Measurements from ENCODE around the gene CUEDC2.
A peak's percentile ranks its signal among the peaks of the same experiment; 100 is the strongest.
"Not testable (repeated sequence)": the region's sequence is repeated elsewhere in the genome, so short reads cannot be mapped to it uniquely, and the experiment has no call there.

The CUEDC2 gene

DNA sequence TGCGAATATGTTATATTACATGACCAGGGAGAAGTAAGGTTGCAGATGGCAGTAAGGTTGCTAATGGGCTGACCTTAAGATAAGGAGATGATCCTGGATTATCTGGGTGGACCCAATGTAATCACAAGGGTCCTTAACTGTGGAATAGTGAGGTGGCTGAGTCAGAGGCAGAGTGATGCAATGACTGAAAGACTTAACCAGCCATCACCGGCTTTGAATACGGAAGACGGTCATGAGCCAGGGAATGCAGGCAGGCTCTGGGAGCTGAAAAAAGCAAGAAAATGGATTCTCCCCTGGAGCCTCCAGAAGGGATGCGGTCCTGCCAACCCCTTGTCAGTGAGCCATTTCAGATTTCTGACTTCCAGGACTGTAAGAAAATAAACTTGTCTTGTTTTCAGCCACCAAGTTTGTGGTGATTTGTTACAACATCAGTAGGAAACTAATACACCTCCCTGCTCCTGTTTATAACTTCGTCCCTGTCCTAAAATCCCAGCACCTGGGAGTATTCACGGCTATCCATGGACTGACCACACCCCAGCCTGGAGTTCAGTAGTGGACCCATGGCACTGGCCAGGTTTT is 23.6 kb upstream of the CUEDC2 start:
- DNase-seq (ENCODE audit: low read depth, low spot score): no peak
- peak overlapping the region; percentile 76 for H3K27ac ChIP-seq

DNA sequence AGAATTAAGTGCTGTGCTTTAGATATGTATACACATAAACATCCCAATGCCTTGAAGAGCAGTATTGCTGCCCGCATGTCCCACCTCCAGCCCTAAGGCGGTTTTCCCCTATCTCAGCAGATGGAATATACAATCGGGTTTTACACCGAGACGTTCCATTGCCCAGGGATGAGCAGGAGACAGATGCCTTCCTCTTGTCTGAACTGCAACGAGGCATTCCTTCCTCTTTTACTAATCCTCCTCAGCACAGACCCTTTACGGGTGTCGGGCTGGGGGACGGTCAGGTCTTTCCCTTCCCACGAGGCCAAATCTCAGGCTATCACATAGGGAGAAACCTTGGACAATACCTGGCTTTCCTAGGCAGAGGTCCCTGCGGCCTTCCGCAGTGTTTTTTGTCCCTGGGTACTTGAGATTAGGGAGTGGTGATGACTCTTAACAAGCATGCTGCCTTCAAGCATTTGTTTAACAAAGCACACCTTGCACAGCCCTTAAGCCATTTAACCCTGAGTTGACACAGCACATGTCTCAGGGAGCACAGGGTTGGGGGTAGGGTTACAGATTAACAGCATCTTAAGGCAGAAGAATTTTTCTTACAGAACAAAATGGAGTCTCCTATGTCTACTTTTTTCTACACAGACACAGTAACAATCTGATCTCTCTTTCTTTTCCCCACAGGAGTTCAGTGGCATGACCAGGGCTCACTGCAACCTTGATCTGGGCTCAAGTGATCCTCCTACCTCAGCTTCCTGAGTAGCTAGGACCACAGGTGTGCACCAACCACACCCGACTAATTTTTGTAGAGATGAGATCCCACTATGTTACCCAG is 22.5 kb upstream of the CUEDC2 start:
- DNase-seq (ENCODE audit: low read depth, low spot score): not testable (repeated sequence)
- H3K27ac ChIP-seq: peak overlapping the region; percentile 76

DNA sequence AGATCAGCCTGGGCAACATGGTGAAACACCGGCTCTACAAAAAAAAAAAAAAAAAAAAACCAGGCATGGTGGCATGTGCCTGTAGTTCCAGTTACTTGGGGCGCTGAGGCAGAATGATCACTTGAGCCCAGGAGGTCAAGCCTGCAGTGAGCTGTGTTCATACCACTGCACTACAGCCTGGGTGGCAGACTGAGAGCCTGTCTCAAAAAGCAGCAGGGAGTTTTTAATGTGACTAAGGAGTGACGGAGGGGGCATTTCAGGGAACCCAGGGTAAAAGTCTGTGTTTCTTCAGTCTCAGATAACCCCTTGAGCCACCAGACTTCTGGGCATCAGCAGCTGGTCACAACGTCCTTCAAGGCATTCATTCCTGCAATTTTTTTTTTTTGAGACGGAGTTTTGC is 21.1 kb upstream of the CUEDC2 start:
- peak overlapping the region; percentile 76 for H3K27ac ChIP-seq
- no peak for DNase-seq (ENCODE audit: low read depth, low spot score)

DNA sequence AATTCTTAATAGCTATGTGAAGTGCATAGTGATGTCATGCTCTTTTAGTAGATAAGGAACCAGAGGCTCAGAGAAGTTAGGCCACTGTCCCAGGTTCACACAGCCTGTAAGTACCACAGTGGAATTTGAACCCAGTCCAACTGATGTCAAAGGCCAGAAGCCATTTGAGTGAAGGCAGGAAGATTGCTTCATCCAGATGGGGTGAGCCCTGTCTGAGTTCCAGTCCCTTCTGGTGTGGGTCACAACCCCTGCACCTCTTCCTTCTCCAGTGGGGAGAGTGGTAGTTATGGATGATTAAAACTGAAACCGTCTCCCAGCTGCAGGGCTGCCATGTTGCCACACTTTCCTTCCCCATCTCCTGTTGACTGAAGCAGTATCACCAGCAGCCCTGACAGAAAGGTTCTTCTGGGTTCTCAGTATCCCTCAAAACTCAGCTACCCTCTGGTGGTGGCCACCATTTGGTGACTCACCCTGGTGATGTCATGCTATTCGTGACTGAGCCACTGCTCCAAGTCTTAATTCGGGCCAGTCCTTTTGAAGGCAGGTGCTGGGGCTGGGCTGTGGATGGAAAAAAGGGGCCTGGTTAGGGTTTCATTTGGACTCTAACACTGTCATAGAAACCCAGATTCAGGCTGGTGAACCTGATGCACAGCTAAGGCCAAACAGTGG is 20.4 kb upstream of the CUEDC2 start:
- H3K27ac ChIP-seq: peak overlapping the region; percentile 76
- DNase-seq (ENCODE audit: low read depth, low spot score): no peak

DNA sequence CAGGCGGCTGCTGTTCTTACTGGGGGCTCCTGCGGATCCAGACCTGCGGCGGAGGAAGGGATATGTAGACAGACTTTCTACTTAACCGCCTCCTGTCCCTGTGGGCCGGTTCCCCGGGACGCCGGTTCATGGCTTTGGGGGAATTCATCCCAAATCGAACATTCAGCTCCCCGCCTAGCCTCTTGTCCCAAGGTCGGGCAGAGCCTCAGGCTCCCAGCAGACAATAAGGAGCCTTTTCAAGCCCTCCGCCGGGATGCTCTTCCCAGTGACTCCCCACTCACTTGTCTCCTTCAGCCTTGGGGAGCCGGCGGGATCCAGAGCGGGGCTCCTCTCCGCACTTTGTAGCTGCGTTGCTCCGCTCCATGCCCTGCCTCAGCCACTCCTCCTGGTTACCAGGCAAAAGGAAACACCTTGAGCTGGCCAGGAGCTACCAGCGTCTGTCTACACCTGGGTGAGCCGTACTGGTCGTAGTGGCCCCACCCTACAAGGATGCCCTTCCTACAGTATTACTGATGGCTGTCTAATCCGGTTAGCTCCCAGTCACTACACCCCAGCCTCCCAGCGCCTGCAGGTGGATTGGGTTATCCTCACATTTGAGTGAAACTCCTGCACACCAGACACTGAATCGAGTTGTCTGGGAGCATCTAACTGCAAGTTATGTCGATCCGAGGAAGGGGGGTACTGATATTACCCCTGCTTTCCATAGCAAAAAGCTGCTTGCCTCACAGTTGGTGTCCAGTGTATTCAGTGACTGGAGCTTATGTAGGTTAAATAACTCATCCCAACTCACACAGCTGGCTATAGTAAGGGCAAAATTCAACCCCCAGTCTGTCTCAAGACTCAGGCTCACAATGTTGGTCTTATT is 19.0 kb upstream of the CUEDC2 start, which contains the start of gene C10orf95:
Gene C10orf95 (minus strand): TSS at position 439 of the 865 bp plus-strand sequence. CDS start 450 bp downstream, outside the sequence.
- H3K27ac ChIP-seq: peak within 1 kb of the TSS; percentile 82
- no peak for DNase-seq (ENCODE audit: low read depth, low spot score)

DNA sequence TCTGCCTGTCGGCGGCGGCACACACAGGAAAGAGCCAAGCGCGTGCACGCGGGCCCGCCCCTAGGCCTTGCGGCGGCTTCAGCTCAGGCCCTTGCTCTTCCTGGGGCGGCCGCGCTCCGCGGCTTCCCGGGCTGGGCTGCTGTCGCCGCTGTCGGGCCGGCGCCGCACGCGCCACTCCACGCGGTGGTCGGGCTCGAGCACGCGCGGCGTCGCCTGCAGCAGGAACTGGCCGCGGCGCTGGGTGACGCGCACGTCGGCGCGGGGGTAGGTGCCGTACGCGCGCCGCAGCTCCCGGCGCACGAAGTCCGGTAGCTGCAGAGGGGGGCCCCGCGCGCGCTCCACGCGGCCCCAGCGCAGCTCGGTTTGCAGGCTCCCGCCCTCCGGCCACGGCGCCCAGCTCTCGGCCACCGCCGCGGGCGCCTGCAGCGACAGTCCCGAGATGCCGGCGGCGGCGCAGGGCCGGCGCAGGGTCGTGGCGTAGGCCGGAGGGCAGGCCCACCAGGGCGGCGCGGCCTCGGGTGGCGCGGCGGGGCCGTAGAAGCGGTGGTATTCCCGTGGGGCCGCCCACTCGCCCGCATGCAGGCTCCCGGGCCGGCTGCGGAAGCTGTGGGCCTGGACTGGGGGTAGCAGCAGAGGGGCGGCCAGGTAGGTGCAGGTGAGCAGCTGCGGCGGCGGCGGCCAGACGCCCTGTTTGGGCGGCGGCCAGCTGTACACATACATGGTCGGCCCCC is 18.2 kb upstream of the CUEDC2 start:
- peak overlapping the region; percentile 82 for H3K27ac ChIP-seq
- DNase-seq (ENCODE audit: low read depth, low spot score): peak; percentile 44

DNA sequence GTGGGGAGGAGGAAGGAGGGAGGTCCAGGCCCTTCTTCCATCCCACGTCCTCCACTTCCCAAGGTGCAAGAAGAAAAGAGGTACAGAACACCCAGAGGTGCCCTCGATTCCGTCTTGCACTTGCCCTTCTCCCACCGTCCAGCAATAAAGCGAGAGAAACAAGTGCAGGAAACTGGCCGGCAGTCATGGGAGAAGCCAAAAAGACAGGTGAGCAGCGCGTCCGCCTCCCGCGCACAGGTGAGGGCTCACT is 17.7 kb upstream of the CUEDC2 start:
- peak overlapping the region; percentile 82 for H3K27ac ChIP-seq
- DNase-seq (ENCODE audit: low read depth, low spot score): no peak

DNA sequence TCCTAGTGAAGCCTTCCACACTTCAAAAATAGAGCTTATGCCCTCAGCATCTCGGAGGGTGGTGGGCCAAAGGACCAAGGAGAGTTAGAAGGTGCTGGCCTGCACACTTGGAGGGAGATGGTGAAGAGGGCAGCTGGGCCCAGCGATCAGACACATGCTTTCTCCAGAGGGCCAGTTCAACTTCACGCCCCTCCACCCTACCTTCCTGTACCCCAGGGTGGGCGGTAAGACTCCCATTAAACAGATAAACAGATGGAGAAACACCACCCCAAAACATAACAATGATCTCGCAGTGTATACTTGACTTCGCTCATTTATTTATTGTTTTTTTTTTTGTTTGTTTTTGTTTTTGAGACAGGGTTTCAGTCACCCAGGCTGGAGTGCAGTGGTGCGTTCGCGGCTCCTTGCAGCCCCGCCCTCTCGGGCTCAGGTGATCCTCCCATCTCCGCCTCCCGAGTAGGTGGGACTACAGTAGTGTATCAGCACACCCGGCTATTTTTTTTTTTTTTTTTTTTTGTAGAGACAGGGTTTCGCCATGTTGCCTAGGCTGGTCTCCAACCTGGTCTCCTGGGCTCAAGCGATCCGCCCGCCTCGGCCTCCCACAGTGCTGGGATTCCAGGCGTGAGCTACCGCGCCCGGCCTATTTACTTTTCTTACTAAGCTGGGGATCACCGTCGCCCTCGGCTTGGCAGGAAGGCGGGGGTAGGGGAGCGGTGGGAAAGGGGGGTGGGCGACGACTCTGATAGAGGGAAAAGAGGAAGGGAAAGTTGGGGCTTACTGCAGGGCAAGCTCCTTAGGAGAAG is 17.1 kb upstream of the CUEDC2 start:
- peak overlapping the region; percentile 82 for H3K27ac ChIP-seq
- DNase-seq (ENCODE audit: low read depth, low spot score): peak; percentile 50

DNA sequence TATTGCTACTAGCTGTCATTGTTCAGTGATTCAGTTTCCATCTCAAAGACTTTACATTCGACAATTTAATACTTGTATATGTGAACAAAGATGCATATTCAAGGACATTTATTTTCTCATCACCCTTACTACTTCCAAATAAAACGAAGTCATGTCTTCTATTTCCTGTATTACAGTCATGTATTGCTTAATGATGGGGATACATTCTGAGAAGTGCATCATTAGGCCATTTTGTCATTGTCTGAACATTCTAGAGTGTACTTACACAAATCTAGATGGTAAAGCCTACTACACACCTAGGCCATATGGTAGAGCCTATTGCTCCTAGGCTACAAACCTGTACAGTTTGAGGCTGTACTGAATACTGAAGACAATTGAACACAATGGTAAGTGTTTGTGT is 12.5 kb upstream of the CUEDC2 start:
- no peak overlapping the region for H3K27ac ChIP-seq
- DNase-seq (ENCODE audit: low read depth, low spot score): no peak

DNA sequence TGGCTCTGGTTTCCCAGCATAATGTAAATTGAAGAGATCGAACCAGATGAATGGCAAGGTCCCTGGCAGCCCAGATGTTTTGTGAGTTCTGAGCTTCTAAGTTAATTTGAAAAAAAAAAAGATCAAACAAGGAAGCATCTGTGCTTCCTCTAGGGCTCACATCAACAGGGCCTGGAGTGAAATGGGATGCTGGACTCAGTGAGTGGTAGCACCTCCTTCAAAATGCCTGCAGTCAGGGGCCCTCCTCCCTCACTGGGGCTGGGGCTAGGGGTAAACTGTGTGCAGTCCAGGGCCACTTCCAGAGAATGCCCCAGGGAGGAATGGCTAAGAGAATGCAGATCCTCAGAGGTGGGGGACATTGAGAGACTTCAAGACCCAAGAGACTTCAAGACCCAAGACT is 6.0 kb upstream of the CUEDC2 start:
- DNase-seq (ENCODE audit: low read depth, low spot score): no peak

DNA sequence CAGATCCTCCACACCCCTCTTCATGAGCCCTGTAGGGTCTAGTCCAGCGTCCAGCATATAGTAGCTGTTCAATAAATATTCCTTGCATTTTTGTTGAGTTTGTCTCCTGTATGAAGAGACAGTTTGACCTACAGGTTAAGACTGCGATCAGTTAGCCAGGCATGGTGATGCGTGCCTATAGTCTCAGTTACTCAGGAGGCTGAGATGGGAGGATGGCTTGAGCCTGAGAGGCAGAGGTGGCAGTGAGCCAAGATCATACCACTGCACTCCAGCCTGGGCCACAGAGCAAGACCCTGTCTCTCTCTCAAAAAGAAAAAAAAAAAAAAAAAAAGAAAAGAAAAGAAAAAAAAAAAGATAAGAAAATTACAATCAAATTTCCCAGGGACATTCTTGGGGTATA is 5.1 kb upstream of the CUEDC2 start:
- no peak for DNase-seq (ENCODE audit: low read depth, low spot score)
- H3K27ac ChIP-seq: no peak overlapping the region

More for the DNA sequence above, 6.0 kb upstream of the CUEDC2 start:
- no peak overlapping the region for H3K27ac ChIP-seq

DNA sequence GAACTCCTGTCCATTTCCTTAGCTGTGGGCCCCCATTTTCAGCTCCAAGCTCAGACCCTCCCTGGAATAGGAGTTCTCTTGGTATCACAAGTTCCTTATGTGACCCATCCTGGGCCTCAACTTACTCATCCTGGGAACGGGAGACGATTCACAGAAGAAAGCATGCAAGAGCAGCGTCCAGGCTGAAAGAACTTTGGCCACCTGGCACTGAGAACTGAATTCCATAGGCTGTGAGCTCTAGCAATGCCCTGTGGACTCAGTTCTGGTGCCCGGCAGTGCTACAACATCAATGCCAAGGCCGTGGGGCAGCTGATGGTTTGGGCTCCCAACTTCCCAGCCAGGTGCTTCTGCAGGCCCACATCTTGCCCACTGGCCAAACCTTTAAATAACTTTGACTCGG is 3.9 kb upstream of the CUEDC2 start:
- DNase-seq (ENCODE audit: low read depth, low spot score): no peak
- H3K27ac ChIP-seq: no peak overlapping the region

DNA sequence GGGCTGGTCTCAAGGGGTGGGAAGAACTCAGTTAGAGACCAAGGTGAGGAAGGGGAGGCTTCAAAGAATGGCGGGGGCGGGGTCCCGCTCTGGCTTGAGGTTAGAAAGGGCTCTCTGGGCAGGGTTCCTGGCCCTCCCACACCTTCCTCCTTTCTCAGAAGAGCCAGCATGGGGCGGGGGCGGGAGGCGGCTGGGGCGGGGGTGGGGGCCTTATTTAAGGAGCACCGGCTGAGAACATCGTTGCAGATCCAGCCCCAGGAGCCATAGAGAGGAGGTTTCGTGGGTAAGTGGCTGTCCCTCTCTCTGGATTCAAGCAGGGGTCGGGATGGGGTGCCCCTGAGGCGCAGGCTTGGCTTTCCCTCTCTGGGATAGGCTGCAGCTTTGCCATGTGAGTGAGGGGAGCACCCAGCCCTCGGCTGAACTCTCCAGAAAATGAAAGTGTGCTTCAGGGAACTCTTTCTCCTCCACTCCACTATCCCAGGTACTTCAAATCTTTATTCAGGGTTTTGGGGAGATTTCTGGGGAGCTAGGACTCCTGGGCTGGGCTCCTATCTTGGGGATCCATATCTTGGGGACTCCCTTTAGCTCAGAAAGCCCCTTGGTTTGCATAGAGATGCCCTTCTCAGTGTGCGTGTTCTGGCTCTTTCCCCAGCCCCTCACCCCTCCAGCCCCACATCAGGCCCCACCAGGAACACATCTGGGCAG is 3.3 kb upstream of the CUEDC2 start:
- no peak overlapping the region for H3K27ac ChIP-seq

DNA sequence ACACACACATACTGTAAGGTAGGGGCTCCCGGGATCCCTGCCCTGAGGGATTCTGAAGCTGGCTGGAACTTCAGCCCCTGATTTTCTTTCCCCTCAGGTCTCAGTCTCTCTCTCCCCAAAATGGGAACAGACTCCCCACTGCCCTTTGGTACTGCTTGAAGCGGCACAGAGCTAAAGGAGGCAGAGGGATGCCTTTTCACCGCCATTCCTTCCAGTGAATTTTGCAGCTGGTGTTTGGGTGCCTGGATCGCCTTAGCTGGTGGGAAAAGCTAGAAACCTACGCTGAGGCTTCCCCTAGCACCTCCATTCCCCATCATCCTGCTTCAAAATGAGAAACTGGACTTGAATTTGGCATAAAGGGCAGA is 2.7 kb upstream of the CUEDC2 start:
- no peak overlapping the region for H3K27ac ChIP-seq
- DNase-seq (ENCODE audit: low read depth, low spot score): no peak

More for the DNA sequence above, 3.3 kb upstream of the CUEDC2 start:
- no peak for DNase-seq (ENCODE audit: low read depth, low spot score)

DNA sequence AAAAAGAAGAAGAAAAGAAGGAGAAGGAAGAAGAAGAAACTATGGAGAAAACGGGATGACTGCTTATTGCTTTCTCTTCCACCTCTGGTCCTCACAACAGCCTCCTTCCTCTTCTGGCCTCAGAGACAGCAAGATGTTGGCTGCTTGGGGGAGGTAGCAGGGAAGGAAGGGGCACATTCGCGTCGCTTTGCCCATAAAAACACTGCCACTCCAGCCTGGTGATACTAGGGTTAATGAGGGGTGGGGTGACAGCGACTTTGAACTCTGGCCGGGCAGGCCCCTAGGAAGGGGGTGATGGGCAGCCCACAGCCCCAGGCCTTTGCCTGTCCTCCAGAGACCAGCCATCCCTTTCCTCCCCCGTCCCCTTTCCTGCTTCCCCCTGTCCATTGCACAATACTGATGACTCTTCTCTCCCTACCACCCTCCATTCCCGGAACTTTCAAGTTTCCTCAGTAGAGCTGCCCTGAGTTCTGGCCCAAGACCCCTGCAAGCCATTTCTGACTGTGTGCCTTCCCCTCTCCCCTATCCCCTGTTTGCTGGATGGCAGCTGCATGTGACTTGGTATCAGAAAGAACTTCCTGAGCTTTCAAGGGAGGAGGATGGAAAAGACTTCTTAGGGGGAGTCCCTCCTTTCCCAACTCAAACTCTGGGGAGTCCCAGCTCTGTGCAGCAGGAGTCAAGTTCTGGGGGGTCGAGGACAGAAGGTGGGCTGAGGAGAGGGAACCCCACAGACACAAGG is 2.2 kb upstream of the CUEDC2 start:
- no peak for DNase-seq (ENCODE audit: low read depth, low spot score)
- no peak overlapping the region for H3K27ac ChIP-seq

DNA sequence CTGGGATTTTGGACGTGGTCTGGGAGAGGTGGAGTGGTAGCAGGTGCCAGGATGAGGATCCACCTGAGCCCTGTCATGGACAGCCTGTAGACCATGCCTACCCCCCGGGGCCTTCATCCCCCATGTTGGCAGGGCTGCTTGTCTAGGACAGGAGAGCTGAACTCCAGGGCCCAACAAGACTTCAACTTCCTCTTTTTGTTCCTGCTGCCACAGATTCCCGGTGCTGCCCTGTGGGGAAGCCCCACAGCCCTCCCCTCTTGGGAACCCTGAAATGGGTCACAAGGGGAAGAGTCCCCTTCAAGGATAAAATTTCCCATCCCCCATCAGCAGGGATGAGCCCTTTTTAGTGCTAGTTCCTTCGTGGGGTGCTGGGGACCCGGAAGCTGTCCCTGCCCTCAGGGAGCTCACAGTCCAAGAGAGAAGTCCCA is 1.3 kb upstream of the CUEDC2 start:
- DNase-seq (ENCODE audit: low read depth, low spot score): no peak
- no peak overlapping the region for H3K27ac ChIP-seq

DNA sequence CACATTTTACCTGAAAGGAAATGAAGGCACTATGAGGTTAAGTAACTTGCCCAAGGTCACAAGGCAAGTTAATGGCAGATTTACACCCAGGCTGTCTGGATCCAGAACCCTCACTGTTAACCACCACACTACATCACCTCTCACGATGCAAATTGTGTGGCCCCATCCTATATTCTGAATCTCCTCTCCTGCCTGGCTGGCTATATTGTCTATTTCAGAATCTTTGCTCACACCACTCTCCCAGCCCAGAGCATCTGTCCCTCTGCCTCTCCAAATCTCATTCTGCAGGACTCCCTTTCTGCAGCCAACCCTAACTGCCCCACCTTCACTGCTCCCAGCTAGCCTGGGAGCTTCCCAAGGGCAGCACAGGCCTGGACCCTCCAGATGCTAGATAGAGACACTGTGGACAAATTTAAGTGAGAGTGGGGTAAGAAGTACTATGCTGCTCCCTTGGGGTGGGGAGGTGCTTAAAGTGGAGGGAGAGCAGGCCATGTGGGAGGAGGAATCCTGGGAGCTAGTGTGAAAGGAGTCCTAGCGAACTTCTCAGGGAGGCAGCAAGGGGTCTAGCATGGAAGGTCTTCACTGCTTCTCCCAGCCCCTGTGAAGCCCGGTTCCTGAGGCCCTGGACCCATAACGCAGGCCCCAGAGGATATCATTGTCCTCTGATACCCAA is 786 bp downstream of the CUEDC2 start:
- DNase-seq (ENCODE audit: low read depth, low spot score): no peak
- peak overlapping the region; percentile 48 for H3K27ac ChIP-seq
